GM18505 (cell line): ENCODE data around the gene RHOBTB1.
"Not testable (repeated sequence)": the region's sequence is repeated elsewhere in the genome, so short reads cannot be mapped to it uniquely, and the experiment has no call there.

Experiments
- ATAC-seq: cut with Tn5 transposase; IDR thresholded peaks from one replicate; pipeline ENCODE4 v1.9.1; 2021; ENCODE audit not compliant: unreplicated experiment
- POLR2A ChIP-seq: IDR thresholded peaks from 4 replicates; pipeline ENCODE4 v1.6.1; 2011; ENCODE audit warnings: borderline replicate concordance; ENCODE audit not compliant: insufficient read depth, insufficient read length; ENCODE audit errors: extremely low read depth

The RHOBTB1 gene

GRCh38 chr10:60914690-60915141 lies 29.3 kb downstream of the RHOBTB1 start:
- no peak for TF ChIP-seq POLR2A
- no peak for ATAC-seq

GRCh38 chr10:60913657-60914056 lies 30.3 kb downstream of the RHOBTB1 start:
- no peak for ATAC-seq
- no peak for TF ChIP-seq POLR2A

GRCh38 chr10:60913071-60913470 lies 30.9 kb downstream of the RHOBTB1 start:
- no peak for ATAC-seq
- no peak for TF ChIP-seq POLR2A

GRCh38 chr10:60911715-60912114 lies 32.3 kb downstream of the RHOBTB1 start:
- no peak for TF ChIP-seq POLR2A
- no peak for ATAC-seq

- TF ChIP-seq POLR2A: no peak
- ATAC-seq: no peak
Observed at GRCh38 chr10:60911216-60911615, 32.8 kb downstream of the RHOBTB1 start.

GRCh38 chr10:60910543-60910942 lies 33.4 kb downstream of the RHOBTB1 start:
- no peak for ATAC-seq

GRCh38 chr10:60908896-60909295 lies 35.1 kb downstream of the RHOBTB1 start:
- no peak for TF ChIP-seq POLR2A
- no peak for ATAC-seq

More at GRCh38 chr10:60910543-60910942, 33.4 kb downstream of the RHOBTB1 start:
- TF ChIP-seq POLR2A: no peak

- ATAC-seq: no peak
Observed at GRCh38 chr10:60908031-60908430, 36.0 kb downstream of the RHOBTB1 start.

GRCh38 chr10:60907236-60907635 lies 36.7 kb downstream of the RHOBTB1 start:
- ATAC-seq: no peak
- TF ChIP-seq POLR2A: no peak

More at GRCh38 chr10:60908031-60908430, 36.0 kb downstream of the RHOBTB1 start:
- TF ChIP-seq POLR2A: no peak

- not testable (repeated sequence) for ATAC-seq
Observed at GRCh38 chr10:60906825-60907224, 37.2 kb downstream of the RHOBTB1 start.

- TF ChIP-seq POLR2A: no peak
- no peak for ATAC-seq
Observed at GRCh38 chr10:60906411-60906810, 37.6 kb downstream of the RHOBTB1 start.

- no peak for TF ChIP-seq POLR2A
- no peak for ATAC-seq
Observed at GRCh38 chr10:60905580-60905979, 38.4 kb downstream of the RHOBTB1 start.

GRCh38 chr10:60903096-60903495 lies 40.9 kb downstream of the RHOBTB1 start:
- no peak for ATAC-seq
- no peak for TF ChIP-seq POLR2A

GRCh38 chr10:60901561-60902235 lies 42.3 kb downstream of the RHOBTB1 start:
- ATAC-seq: no peak
- no peak for TF ChIP-seq POLR2A

GRCh38 chr10:60899266-60899665 lies 44.7 kb downstream of the RHOBTB1 start:
- no peak for TF ChIP-seq POLR2A
- no peak for ATAC-seq
